VCaP (cell line): ENCODE results near the gene CNKSR1.

ENCODE experiments used
- H3K27ac ChIP-seq: fragments of 450-650 bp; 2 replicates; pipeline ENCODE4 v1.5.1; 2017
- CTCF ChIP-seq: fragments of 450-650 bp; conservative IDR thresholded peaks from 2 replicates; pipeline ENCODE4 v1.5.1; 2017; ENCODE audit warnings: mild to moderate bottlenecking, moderate library complexity

The CNKSR1 gene

GRCh38 chr1:26200413-26200812 is 23.1 kb downstream of the CNKSR1 start:
- H3K27ac ChIP-seq = no peak overlapping the region
- no peak for TF ChIP-seq CTCF

GRCh38 chr1:26203642-26204318 is 26.5 kb downstream of the CNKSR1 start:
- no peak for TF ChIP-seq CTCF
- H3K27ac ChIP-seq = no peak overlapping the region

GRCh38 chr1:26210147-26210870 is 33.0 kb downstream of the CNKSR1 start:
- H3K27ac ChIP-seq = no peak overlapping the region
- TF ChIP-seq CTCF = no peak

GRCh38 chr1:26212726-26213125 is 35.4 kb downstream of the CNKSR1 start:
- H3K27ac ChIP-seq = no peak overlapping the region
- TF ChIP-seq CTCF = no peak

GRCh38 chr1:26213335-26213905 is 36.1 kb downstream of the CNKSR1 start:
- no peak overlapping the region for H3K27ac ChIP-seq
- TF ChIP-seq CTCF = no peak

GRCh38 chr1:26215246-26215645 is 38.0 kb downstream of the CNKSR1 start:
- no peak for TF ChIP-seq CTCF
- H3K27ac ChIP-seq = no peak overlapping the region

GRCh38 chr1:26218906-26219494 is 41.7 kb downstream of the CNKSR1 start:
- no peak for TF ChIP-seq CTCF
- no peak overlapping the region for H3K27ac ChIP-seq
